Progenitor cell of endocrine pancreas (in vitro differentiated cells): ENCODE measurements around the gene TRIM2. TPM values are rescaled to one million over a fixed set of nuclear protein-coding genes. Genes with fewer than 3 reads are reported as not detected.

Experiments
- DNase-seq: peaks from one replicate; pipeline ENCODE4 v3.0.0; 2021; ENCODE audit warnings: low spot score; ENCODE audit not compliant: unreplicated experiment
- H3K27ac Mint-ChIP-seq: 2 replicates; pipeline ENCODE4 v1.8.0; 2021; ENCODE audit warnings: mild to moderate bottlenecking, moderate library complexity, mixed read lengths
- H3K27me3 Mint-ChIP-seq: 2 replicates; pipeline ENCODE4 v1.8.0; 2021; ENCODE audit warnings: mixed read lengths
- H3K36me3 Mint-ChIP-seq: 2 replicates; pipeline ENCODE4 v1.8.0; 2022; ENCODE audit warnings: mixed read lengths; ENCODE audit not compliant: insufficient read depth
- H3K4me1 Mint-ChIP-seq: 2 replicates; pipeline ENCODE4 v1.8.0; 2021; ENCODE audit warnings: low read depth, mixed read lengths
- H3K4me3 Mint-ChIP-seq: 2 replicates; pipeline ENCODE4 v1.8.0; 2021; ENCODE audit warnings: low read depth, mild to moderate bottlenecking, moderate library complexity, mixed read lengths
- H3K9me3 Mint-ChIP-seq: 2 replicates; pipeline ENCODE4 v1.8.0; 2021; ENCODE audit warnings: low read depth, mixed read lengths
- CTCF ChIP-seq: fragments of 200-600 bp; sonication (generic); IDR thresholded peaks from one replicate; pipeline ENCODE4 v1.5.0; 2021; ENCODE audit warnings: antibody characterized with exemption, mild to moderate bottlenecking; ENCODE audit not compliant: unreplicated experiment
- total RNA-seq: library from RNA; stranded (reverse); gene quantifications from 2 replicates; pipeline ENCODE4 v1.2.1, GENCODE V29; 2021

TRIM2 gene
- total RNA-seq, 1 donor from 2014 or later = 59.6 TPM

DNA sequence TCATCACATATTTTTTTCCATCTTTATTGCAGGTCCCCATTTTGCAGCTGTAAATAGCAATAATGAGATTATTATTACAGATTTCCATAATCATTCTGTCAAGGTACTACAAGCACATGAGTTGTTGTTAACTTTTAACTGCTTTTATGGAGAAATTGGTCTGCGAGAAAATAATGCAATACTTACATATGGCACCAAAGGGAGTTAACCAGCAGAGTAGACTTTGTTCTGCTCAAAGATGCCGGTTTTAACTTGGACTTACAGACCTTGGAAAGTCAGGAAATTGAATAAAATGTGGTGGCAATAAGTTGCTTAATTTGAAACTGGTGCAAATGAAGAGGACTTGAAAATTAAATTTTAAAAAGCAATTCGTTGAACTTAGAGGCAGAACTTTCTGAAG, 119.8 kb downstream of the TRIM2 start:
- no peaks in the 10 kb centered on the region for H3K9me3 Mint-ChIP-seq
- H3K36me3 Mint-ChIP-seq = peaks cover 6% of the 10 kb centered on the region
- no peak overlapping the region for H3K4me3 Mint-ChIP-seq
- H3K27me3 Mint-ChIP-seq = no peaks in the 10 kb centered on the region
- no peak overlapping the region for H3K27ac Mint-ChIP-seq
- no peak for DNase-seq
- no peak for TF ChIP-seq CTCF
- peaks cover 4% of the 10 kb centered on the region for H3K4me1 Mint-ChIP-seq

DNA sequence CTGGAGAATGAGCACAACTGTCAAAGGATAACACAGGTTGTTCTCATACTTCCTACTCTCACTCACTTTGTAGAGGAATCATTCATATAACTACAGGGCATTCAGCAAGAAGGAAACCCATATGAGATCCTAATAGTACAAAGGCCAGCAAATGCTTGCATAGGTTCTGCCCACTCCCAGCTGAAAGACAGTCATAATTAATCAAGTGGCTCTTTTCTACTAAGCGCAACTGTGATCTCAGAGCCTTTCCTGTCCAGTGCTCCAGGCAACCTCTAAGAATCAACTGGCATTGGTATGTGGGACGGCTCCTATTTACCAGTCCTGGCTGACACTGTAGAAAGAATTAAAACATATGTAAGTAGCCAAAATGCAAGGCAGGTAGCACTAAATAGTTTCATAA, 121.3 kb downstream of the TRIM2 start:
- H3K27ac Mint-ChIP-seq = no peak overlapping the region
- no peaks in the 10 kb centered on the region for H3K27me3 Mint-ChIP-seq
- TF ChIP-seq CTCF = no peak
- DNase-seq = no peak
- peaks cover 4% of the 10 kb centered on the region for H3K4me1 Mint-ChIP-seq
- H3K36me3 Mint-ChIP-seq = peaks cover 6% of the 10 kb centered on the region
- H3K9me3 Mint-ChIP-seq = no peaks in the 10 kb centered on the region
- no peak overlapping the region for H3K4me3 Mint-ChIP-seq

DNA sequence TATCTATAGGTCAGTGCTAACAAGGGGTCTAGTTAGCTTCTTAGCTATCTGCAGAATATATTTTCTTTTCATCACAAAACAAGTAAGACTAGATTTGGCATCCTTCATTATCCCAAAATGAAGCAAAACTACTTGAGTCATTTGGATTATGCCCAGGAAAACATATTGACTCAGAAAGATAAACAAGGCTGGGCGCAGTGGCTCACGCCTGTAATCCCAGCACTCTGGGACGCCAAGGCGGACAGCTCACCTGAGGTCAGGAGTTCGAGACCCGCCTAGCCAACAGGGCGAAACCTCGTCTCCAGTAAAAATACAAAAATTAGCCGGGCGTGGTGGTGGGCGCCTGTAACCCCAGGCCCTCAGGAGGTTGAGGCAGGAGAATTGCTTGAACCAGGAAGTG, 122.3 kb downstream of the TRIM2 start:
- no peak for TF ChIP-seq CTCF
- no peak for DNase-seq
- Mint-ChIP-seq H3K27ac (no peak overlapping the region), H3K4me1 (peaks cover 4% of the 10 kb centered on the region), H3K4me3 (no peak overlapping the region), H3K27me3 (no peaks in the 10 kb centered on the region), H3K36me3 (peaks cover 8% of the 10 kb centered on the region), H3K9me3 (no peaks in the 10 kb centered on the region)

- no peak for TF ChIP-seq CTCF
- no peaks in the 10 kb centered on the region for H3K27me3 Mint-ChIP-seq
- no peak for DNase-seq
- peaks cover 4% of the 10 kb centered on the region for H3K4me1 Mint-ChIP-seq
- no peaks in the 10 kb centered on the region for H3K9me3 Mint-ChIP-seq
- H3K4me3 Mint-ChIP-seq = no peak overlapping the region
- no peak overlapping the region for H3K27ac Mint-ChIP-seq
- peaks cover 10% of the 10 kb centered on the region for H3K36me3 Mint-ChIP-seq
Observed at GRCh38 chr4:153327247-153327646, 123.0 kb downstream of the TRIM2 start.

- Mint-ChIP-seq H3K9me3 (no peaks in the 10 kb centered on the region), H3K27ac (no peak overlapping the region), H3K36me3 (peaks cover 14% of the 10 kb centered on the region), H3K27me3 (no peaks in the 10 kb centered on the region), H3K4me3 (no peak overlapping the region), H3K4me1 (peaks cover 6% of the 10 kb centered on the region)
- no peak for TF ChIP-seq CTCF
- no peak for DNase-seq
Observed at GRCh38 chr4:153332936-153333335, 128.7 kb downstream of the TRIM2 start.

GRCh38 chr4:153333874-153334273, 129.6 kb downstream of the TRIM2 start:
- Mint-ChIP-seq H3K9me3 (no peaks in the 10 kb centered on the region), H3K4me3 (no peak overlapping the region), H3K36me3 (peaks cover 14% of the 10 kb centered on the region), H3K27ac (no peak overlapping the region), H3K4me1 (peaks cover 6% of the 10 kb centered on the region), H3K27me3 (no peaks in the 10 kb centered on the region)
- no peak for TF ChIP-seq CTCF
- DNase-seq = no peak
